NCI-H1105 (cell line): Measurements from ENCODE around the gene CAP2.
"Not testable (repeated sequence)": the region's sequence is repeated elsewhere in the genome, so short reads cannot be mapped to it uniquely, and the experiment has no call there.

Experiments used
- DNase-seq: peaks from one replicate; lab custom pipeline; 2025; lab: John Stamatoyannopoulos, UW

Gene CAP2

GRCh38 chr6:17501982-17502704 is 108.7 kb downstream of the CAP2 start:
- DNase-seq: no peak

DNA sequence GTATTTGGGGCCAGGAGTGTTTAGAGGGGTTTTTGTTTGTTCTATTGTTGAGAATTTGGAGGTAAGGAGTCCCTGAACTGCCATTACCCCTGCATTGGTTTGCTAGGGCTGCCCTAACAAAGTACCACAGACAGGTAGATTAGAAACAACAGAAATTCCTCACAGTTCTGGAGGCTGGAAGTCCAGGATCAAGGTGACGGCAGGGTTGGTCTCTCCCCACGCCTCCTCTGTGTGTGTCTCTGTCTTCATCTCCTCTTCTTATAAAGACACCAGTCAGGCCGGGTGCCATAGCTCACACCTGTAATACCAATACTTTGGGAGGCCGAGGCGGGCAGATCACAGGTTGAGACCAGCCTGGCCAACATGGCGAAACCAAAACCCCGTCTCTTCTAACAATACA is 109.7 kb downstream of the CAP2 start:
- no peak for DNase-seq

- DNase-seq: no peak
These were observed 110.6 kb downstream of the CAP2 start for GRCh38 chr6:17504005-17504404.

DNA sequence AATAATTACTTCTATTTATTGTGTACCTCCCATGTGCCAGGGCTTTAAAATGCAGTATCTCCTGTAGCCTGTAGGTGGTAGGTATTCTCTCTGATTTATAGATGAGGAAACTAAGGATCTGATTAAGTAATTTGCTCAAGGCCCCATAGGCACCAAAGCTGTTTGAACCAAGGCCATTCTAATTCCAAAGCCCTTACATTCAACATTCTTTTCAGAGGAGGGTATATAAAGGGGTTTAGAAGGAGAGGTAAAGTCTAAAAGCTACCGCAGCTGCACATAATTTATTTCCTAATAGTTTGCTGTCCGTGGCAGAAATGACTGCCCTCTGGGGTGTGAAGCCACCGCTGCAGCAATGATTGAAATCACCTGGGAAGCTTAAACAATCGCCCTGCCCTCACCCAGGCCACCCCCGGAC is 111.7 kb downstream of the CAP2 start:
- DNase-seq: no peak

DNA sequence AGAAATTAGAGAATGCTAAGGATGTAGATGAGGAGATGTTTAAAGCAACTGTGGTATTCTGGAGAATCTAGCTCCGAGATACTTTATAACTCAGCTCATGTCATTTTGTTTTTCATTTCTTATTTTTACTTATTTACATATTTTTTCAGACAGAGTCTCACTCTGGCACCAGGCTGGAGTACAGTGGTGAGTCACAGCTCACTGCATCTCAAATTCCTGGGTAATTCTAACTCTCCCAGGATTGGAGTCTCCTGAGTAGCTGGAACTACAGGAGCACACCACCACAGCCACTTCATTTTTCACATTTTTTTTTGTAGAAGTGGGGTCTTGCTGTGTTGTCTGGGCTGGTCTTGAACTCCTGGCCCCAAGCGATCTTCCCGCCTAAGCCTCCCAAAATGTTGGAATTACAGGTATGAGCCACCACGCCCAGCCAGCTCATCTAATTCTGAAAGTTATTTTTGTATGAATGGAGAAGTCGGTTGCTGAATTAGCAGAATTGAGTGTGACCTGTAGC is 112.4 kb downstream of the CAP2 start:
- no peak for DNase-seq

- DNase-seq: no peak
These were observed 113.1 kb downstream of the CAP2 start for GRCh38 chr6:17506531-17506930.

- DNase-seq: no peak
These were observed 113.6 kb downstream of the CAP2 start for GRCh38 chr6:17506962-17507361.

DNA sequence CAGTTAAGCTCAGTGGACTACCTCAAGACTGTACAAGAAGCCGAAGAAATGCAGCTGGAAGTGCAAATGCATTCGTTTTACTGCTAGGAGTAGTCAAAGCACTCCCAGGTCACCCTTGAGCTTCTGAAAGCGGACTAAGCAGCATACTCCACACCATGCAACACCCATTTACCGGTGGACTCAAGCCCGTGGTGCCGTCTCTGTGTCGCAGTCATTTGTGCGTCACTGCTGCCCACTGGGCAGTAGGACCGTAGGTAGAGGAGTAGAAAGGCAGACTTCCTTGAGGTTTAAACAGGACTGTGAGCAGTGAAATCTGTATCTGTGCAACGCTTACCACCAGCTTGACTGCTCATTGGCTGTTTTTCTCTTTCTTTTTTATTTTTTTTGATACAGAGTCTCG is 117.7 kb downstream of the CAP2 start:
- no peak for DNase-seq

DNA sequence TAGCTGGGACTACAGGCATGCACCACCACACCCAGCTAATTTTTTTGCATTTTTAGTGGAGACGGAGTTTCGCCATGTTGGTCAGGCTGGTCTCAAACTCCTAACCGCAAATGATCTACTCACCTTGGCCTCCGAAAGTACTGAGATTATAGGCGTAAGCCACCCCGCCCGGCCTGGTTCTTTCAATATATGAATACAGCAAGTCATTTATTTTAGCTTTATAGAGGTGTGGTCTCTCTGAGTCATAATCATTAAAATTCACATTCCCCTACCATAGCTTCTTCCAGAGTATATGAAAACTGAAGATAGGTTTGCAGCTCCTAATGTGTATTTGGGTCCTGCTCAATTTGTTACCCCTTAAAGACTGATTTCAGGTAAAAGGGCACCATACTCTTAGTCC is 118.2 kb downstream of the CAP2 start:
- no peak for DNase-seq

DNA sequence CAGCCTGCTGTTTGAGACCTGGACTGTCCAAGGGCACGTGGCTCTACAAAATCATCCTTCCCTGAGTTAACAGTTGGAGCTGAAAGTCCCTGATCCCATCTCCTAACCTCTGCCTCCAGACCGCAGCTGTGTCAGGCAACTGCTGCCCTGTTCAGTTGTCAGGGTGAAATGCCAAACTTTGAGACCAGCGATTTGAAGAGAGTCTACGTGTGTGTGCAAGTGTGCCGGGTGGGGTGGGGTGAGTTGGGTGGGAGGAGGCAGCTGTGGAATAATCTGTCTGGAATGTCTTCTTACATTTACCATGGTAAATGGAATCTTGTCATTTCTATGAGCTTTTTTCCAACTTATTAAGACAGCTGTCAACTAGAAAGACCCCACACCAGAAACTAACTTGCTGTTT is 125.7 kb downstream of the CAP2 start:
- DNase-seq: no peak

DNA sequence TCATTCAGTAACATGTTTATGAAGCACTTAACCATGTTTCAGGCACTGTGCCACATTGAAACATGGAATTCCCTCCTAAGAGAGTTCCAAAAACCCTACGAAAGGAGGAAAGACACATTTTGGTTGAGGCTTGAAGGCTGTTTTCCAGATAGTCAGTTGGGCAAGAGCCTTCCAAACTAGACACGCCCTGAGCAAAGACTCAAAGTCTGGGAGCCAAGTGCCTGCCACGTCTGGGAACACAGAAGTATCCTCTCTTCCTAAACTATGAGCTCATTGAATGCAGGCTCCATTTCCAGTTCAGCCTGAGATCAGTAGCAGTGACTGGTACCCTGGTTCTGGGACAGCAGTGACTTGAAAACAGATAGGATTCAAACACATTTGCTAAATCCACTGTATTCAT is 132.2 kb downstream of the CAP2 start:
- no peak for DNase-seq

DNA sequence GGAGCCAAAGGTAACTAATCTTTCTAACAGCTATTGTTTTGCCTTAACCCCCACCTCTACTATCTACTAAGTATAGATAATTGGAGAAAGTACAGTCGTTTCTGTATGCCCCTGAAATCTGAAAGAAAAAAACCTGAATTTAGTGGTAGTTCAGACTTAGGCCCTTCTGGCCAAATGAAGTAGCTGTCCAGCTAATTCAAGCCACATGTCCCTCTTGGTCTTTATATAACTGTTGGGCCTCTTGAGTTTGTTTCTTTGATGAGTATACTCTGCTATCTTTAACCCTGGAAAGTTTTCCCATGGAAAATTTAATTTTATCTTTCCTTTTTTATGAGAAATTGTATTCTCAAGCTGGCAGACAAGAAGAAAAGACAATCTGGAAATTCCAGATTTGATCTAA is 133.7 kb downstream of the CAP2 start:
- no peak for DNase-seq

DNA sequence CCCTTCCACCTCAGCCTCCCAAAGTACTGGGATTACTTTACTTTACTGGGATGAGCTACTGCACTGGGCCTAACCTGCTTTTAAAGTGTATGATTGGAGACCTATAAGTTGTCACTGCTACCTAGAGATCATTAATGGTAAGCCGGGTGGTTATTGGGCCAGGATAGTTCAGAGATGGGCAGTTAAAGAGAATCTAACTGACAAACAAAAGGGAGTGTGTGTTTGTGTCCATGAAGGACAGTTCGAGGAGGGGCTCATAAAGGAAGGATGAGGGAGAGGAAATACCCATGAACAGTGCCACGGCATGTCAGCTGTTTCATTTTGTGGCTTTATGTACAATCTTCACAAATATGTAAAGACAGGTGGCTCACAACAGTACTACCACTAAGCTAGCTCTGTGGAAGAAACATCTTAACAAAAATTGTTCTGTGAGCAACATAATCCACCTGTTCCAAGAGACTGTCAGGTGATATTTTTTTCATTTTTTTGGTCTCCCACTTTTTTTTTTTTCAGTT is 137.0 kb downstream of the CAP2 start:
- DNase-seq: no peak

DNA sequence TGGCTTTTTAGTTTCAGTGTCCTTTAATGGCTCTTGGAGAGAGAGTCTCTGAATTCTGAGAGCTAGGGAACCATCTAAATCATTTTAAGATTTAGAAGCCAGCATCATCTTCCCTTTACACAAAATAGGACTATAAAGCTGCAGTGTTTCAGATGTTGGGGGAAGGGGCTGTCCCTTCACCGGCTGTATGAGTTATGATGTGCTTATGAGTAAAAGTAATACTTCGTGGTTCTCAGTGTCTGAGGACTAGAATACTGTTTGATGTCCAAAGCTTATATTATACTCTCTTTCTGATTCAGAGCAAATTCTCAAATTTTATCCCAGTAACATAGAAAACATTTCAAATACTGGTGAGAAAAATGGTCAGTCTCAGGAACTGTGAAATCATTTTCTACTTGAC is 143.2 kb downstream of the CAP2 start:
- DNase-seq: no peak

DNA sequence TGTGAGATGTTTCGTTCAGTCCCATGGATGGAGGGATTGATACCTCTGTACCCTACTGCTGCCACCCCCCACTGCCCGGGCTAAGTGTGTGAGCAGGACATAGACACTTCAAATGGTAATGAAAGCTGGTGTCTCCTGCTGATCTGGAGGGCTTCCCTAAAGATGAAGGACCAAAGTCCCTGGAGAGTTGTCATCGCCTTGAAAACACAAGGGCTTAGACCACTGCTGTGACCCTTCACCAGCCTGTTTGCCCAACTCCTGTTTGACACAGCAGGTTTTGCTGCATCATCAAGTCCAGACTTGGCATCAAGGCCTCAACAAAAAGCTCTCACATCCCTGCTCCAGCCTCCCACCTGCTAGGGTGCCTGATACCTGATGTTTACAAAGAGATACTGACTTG is 148.8 kb downstream of the CAP2 start:
- no peak for DNase-seq

DNA sequence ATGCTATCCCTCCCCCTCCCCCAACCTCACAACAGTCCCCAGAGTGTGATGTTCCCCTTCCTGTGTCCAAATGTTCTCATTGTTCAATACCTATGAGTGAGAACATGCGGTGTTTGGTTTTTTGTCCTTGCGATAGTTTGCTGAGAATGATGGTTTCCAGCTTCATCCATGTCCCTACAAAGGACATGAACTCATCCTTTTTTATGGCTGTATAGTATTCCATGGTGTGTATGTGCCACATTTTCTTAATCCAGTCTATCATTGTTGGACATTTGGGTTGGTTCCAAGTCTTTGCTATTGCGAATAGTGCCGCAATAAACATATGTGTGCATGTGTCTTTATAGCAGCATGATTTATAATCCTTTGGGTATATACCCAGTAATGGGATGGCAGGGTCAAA is 152.3 kb downstream of the CAP2 start:
- DNase-seq: not testable (repeated sequence)

GRCh38 chr6:17551383-17551958 is 158.1 kb downstream of the CAP2 start:
- DNase-seq: no peak

- DNase-seq: no peak
These were observed 159.5 kb downstream of the CAP2 start for GRCh38 chr6:17552861-17553260.

DNA sequence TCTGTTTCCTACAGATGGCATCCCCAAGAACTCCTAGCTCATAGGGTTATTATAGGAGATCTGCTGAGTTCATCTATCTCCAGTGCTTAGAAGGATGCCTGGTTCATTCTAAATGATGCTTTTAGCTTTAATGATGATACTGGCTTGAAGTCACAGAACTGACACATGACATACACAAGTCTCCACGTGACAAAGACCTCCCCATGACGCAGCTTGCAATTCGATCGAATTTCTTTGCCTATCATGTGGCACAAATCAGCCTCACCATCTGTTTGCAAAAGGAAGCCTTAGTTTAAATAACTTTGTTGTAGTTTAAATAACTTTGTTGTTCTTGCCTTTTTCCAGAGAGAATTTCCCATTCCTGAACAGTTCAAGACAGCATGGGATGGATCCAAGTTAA is 162.6 kb downstream of the CAP2 start:
- DNase-seq: no peak

GRCh38 chr6:17562636-17563035 is 169.2 kb downstream of the CAP2 start:
- no peak for DNase-seq

DNA sequence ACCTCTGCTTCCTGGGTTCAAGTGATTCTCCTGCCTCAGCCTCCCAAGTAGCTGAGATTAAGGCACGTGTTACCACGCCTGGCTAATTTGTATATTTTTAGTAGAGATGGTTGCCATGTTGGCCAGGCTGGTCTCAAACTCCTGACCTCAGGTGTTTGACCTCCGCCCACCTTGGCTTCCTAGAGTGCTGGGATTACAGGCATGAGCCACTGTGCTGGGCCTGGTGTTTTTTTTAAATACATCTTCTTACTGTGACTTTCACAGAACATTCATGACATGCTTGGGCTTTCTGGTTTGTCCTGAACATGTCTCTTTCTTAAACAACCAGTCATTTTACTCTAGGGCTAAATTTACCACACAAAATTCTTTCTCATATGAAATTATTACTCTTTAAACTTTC is 172.0 kb downstream of the CAP2 start:
- DNase-seq: no peak

DNA sequence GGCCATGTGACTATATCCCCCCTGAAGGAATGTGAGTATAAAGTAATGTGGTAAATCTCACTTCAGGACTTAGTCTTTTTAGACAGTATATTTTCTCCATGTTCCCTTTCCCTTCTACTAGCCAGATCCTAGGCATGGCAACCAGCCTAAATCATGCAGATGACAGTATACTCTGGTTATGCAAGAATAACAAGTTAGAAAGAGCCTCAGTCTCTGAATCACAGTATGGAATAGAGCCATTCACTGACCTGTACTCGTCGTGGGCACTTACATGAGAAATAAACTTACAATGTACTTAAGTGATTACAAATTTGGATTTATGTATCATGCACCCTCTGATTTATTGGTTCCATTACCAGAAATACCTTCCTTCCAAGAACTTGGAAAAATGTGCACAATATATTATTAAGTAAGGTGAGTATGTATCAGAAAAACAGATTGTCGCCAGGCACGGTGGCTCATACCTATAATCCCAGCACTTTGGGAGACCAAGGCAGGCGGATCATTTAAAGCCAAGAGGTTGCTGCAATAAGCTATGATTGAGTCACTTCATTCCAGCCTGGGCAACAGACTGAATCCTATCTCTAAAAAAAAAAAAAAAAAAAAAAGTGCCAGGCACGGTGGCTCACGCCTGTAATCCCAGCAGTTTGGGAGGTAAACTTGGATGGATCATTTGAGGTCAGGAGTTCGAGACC is 181.6 kb downstream of the CAP2 start:
- DNase-seq: no peak

- DNase-seq: no peak
These were observed 183.7 kb downstream of the CAP2 start for GRCh38 chr6:17577059-17577458.
